SW 1271 (cell line): ENCODE data around the gene PLG.
A peak's percentile ranks its signal among the peaks of the same experiment; 100 is the strongest.
"Not testable (repeated sequence)": the region's sequence is repeated elsewhere in the genome, so short reads cannot be mapped to it uniquely, and the experiment has no call there.

Experiments
- DNase-seq, 2 experiments: peaks; one replicate each; lab custom pipeline; 2025; lab: John Stamatoyannopoulos, UW

PLG gene

DNA sequence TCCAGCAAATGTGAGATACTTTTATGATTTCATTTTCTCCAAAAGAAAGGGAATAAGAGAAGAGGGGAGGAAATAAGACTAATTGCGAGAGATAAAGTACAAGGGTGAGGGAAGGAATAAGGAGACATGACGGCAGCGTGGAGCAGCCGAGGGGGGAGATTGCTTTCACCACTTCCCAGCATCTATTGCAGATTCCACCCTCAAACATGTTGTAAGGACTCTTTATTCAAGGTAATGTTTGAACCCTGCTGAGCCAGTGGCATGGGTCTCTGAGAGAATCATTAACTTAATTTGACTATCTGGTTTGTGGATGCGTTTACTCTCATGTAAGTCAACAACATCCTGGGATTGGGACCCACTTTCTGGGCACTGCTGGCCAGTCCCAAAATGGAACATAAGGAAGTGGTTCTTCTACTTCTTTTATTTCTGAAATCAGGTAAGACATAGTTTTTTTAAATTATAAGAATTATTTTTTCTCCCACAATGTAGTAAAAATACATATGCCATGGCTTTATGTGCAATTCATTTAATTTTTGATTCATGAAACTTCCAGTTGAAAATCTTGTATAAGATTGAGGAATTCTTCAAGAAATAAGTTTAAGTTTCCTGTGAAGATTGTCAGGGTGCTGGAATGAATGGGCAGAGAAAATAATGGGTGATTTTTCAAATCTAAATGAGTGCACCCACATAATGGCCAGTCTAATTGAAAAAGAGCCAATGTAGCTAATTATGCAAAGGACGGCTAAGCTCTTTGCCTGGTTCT is at the start of gene PLG:
PLG (plus strand) TSS at position 327 of the 763 bp plus-strand sequence; CDS start at position 388, 61 bp downstream.
- not testable (repeated sequence) for DNase-seq

DNA sequence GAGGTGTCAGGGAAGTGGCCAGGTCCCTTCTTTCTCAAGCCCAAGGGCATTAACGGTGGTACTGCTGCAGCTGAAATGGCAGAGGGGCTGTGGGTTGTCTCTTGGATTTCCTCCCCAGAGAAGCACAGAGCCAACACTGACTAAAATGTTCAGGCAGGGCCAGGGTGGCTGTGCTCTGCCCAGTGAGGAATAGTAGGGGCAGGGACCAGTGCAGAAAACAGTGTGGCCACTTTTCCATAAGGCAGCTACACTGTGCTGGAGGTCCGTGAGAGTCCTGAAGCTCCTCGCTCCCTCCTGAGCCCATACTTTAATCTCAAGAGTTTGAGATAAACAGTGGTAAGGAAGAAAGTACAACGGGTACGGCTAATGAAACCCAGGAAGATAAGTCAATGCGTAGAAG is 42.5 kb upstream of the PLG start:
- DNase-seq = no peak

DNA sequence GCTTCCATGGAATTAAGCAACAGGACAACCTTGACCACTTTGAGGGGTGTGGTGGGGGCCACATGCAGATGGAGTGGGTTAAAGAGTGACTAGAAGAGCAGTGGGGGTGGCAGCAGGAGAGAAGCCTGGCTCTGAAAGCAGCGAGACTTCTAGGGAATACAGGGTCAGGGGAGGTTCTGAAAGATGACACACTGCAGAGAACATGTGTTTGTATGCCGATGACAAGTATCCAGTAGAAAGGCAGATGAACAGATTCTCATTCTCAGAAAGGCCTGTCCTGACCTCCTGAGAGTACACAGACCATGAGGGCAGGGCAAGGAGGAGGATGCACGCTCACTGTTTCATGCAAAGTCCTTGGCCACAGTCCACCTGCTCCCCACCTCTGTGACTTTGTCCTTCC is 40.8 kb upstream of the PLG start:
- no peak for DNase-seq

DNA sequence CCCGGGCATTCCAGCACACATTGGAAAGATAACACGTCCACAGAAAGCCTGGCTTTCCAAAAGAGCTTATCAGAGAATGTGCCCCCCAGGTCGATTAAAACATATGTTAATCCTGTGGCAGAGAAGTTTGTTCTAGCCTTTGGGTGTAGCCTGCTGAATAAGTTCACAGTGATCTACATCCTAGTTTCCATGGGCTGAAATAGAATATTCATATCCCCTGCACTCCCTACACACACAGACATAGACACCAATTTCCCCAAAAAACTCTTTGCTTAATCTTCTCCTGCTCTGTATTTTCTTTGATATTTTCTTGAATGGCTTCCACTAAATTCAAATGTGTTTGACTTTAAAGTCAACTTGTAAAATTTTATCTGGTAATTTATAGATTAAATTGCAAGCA is 39.6 kb upstream of the PLG start:
- no peak for DNase-seq

DNA sequence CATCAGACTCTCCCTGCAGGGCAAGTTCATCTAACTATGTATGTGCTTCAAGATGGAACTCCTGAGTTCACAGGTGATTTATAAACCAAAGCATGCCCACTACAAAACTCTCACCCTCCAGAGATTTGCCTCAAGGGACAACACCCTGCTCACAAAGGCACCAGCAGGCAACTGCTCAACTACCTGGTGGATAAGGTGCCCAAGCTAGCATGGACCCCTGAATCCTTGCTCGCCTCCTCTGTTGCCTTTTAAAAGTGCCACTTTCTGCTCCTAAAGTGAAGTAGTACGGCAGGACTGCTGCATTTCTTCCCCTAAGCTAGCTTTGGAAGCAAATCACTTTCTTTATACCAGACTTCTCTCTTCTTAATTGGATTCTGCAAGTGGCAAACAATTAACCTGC is 39.2 kb upstream of the PLG start:
- DNase-seq = no peak

DNA sequence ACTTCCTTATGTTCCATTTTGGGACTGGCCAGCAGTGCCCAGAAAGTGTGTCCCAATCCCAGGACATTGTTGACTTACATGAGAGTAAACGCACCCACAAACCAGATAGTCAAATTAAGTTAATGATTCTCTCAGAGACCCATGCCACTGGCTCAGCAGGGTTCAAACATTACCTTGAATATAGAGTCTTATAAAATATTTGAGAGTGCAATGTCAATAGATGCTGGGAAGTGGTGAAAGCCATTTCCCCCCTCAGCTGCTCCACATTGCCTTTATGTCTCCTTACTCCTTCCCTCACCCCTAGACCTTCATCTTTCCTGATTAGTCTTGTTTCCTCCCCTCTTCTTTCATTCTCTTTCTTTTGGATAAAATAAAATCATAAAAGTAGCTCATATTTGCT is 37.8 kb upstream of the PLG start, which contains the start of gene LPA:
LPA (minus strand) TSS at position 78 of the 400 bp plus-strand sequence; CDS start at position 17, 61 bp downstream.
- DNase-seq = not testable (repeated sequence)

DNA sequence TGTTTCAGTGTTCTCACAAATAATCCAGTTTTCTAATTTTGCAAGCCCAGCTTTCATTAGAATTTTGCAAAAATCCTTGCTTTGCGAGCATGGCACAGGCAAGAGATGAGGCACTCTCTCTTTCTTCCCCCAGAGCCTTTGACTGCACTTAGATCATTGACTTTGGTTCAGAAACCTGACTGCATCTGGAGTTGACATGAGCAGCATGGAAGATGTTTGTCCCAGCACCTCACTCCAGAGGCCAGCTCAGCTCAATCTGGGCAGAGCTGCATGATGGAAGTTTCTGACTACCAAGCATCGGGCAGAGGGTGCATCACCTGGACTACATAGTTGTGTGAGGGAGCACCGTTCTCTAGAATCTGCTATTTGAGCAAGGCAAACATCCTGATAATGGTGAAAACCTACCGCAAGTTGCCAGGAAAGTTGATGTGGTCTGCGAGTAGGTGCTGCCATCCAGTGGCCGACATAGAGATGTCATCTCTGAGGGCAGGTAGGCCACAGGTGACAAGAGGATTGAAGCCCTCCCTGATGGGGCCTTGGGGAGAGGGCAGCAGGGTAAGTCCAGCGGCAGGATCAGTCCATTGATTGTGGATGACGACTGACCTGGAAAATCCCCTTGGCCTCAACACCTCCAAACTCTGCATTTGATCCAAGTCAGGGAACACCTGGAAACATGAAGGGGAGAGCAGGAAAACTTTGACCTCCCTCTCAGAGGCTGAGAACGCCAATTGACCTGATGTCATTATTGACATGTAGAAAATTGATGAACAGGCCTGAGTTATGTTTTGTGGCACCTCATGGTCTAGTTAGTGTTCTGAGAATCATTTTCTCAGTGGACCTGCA is 34.2 kb upstream of the PLG start:
- peak in 1 of 2 experiments; percentile 9 for DNase-seq

DNA sequence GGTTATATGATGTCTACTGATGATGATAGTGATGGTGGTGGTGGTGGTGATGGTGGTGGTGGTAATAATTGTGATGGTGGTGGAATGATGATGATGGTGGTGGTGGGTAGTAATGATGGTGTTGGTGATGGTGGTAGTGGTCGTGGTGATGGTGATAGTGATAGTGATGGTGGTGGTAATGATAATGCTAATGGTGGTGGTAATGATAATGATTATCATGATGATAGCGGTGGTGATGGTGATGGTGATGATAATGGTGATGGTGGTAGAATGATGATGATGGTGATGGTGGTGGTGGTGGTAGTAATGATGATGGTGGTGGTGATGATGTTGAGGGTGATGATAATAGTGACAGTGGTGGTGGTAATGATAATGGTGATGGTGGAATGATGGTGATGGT is 33.5 kb upstream of the PLG start:
- no peak for DNase-seq

DNA sequence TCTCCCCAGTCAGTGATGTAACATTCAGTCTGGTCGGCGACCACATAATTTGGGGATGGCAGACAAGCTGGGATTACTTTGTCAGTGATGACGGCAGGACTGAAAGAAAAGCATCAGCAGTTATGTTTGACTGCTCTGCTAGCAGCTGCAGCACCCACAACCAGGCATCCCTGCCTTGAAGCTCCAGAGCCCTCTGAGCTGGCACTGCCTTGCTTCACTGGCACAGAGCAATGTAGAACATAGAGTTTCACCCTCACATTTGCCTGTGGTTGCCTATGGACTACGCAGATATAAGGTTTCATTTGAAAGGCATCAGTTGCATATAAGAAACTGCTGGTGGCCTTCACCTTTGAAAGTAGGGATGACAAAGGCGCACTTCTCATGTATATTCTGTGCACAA is 25.6 kb upstream of the PLG start:
- not testable (repeated sequence) for DNase-seq

DNA sequence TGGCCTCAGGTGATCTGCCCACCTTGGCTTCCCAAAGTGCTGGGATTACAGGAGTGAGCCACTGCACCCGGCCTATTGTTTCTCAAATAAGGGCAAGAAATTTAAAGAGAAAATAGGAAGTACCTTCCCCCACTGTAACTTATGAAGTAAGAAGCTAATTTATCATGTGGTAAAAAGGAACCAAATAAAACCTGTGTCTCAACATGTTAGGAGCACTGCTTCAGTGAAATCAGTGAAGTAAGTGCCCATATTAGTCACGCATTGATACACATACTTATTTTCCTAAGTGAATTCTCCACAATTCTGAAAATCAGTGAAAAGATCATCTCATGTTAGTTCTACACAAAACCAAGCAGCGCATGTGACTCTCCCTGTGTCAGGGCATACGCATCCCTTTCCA is 23.8 kb upstream of the PLG start:
- DNase-seq = no peak

DNA sequence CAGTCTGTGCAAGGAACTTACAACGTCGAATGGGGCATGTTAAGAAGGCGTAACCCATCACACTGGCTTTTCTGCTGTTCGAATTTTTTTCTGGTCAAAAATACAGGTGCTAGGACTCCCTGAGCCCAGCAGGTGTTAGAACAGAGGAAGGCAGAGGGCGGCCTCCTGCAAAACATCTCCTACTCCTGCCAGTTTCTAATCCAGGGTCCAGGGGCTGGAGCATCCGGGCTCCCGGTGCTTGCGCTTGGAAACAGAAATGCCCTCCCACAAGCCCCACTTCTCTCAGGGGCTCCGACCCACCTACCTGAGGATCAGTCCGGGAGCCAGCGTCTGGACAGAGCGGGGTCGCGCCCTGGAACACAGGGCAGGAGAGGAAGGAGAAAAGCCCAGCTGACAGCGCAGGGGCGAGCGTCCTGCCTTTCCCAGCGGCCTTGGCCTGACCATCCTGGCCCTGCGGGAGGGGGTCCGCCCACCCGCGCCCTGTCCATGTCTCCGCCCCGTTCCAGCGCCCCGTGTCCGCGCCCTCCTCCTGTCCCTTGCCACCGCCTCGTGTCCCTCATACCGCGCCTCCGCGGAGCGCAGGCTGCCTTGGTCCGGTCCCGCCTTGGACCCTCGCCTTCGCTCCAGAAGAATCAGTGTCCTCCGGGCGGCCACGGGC is 23.2 kb upstream of the PLG start:
- no peak for DNase-seq

DNA sequence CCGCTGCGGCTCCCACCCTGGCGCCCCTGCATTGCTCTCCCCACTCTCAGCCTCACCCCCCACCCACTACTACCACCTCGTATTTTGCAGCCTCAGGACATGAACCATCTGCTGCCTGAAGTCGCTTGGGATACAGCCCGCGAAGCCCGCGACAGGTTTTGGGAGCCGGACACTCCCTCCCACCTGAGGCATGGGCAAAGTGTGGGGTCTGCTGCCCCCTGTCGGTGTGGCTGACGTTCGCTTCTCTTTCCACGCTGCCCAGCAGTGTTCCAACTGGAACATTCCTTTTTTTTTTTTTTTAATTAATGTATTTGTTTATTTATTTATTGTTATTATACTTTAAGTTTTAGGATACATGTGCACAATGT is 22.7 kb upstream of the PLG start:
- DNase-seq = no peak

DNA sequence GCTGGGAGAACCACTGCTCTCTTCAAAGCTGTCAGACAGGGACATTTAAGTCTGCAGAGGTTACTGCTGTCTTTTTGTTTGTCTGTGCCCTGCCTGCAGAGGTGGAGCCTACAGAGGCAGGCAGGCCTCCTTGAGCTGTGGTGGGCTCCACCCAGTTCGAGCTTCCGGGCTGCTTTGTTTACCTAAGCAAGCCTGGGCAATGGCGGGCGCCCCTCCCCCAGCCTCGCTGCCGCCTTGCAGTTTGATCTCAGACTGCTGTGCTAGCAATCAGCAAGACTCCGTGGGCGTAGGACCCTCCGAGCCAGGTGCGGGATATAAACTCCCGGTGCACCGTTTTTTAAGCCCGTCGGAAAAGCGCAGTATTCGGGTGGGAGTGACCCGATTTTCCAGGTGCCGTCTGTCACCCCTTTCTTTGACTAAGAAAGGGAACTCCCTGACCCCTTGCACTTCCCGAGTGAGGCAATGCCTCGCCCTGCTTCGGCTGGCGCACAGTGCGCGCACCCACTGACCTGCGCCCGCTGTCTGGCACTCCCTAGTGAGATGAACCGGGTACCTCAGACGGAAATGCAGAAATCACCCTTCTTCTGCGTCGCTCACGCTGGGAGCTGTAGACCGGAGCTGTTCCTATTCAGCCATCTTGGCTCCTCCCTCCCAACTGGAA is 16.8 kb upstream of the PLG start:
- DNase-seq = not testable (repeated sequence)

DNA sequence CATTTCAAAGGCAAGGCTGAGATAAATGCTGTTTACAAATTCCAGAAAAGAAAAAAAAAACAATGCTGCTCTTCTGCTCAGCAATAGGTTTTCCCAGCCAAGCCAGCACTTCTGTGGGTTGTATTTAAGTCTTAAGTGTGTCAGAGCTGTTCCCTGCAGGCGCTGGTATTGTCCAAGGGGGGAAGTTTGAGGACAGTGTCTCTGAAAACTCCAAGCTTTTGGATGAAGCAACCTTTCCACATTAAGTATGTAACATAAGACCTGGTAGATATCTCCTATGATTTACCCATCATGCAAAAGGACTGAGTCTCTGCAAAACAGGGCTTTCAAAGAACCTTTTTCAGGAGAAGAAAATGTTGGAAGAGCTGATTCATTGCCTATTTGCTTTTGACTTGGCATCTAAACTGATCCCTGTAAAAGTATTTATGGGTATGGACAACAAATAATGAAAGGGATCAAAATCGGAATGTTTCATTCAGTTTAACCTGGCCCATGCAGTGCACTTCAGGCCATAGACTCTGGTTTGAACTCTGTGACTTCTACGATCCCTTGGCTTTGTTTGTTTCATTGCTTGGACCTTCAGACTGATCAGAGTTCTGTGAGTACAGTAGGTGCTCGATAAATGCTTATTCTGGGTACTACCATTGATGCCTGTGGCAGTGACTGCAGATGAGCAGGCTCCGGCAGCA is 16.1 kb upstream of the PLG start:
- no peak for DNase-seq

DNA sequence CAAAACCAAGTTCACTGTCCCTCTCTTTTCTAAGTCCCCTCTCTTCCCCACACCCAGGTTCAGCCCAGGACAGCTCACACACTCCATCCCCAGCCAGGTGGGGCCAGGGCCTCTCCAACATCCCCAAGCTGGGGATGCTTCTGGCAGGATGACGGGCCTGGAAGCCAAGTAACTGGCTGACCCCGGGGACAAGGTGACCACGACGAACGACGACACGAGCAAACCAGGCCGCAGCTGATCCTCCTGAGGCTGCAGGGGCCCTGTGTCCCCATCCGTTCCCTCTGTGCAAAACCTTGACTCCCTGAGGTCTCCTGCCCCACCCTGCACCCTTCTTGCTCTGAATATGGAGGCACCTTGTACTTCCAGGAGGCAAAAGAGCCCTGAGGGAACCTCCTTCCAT is 11.6 kb upstream of the PLG start:
- no peak for DNase-seq

DNA sequence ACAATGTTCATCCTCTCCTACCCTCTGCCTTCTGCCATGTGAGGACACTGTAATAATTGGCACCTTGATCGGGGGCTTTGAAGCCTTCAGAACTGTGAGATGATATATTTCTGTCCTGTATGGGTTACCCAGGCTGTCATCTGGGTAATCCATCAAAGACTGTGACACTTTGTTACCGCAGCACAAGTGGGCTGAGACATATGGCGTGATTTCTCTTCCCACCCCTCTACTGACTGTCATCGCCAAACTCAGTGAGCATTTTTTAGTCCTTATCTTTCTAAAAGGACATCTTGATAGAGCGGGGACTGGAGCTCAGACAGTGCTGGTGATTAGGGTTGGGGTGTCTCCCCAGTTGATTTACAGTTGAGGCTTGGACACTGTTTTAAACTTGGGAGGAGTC is 10.4 kb upstream of the PLG start:
- no peak for DNase-seq

DNA sequence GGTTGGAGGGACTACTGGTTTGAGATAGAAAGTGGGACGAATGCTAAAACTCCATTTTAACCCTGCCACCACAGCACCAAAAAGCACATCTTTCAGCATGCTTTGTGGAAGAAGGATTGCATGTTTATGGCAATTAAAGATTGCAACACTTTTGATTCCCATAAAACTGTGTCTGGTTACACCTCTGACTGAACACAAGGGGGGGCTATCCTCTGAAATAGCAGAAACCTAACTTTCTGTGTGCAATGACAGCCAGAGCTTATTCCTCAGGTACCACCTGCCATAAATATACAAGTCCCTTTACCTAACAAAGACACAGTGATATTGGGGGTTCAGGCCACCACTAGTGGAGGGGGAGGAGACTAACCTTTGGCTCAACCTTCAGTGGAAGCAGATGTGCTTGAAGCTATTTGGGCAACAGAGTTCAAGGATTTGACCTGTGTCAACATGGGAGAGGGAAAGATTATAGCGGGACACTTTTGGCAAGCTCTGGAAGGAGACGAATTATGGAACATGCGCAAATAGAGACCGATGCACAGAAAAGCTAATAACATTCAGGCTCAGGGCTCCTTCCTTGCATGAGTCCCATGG is 9.6 kb upstream of the PLG start:
- no peak for DNase-seq

DNA sequence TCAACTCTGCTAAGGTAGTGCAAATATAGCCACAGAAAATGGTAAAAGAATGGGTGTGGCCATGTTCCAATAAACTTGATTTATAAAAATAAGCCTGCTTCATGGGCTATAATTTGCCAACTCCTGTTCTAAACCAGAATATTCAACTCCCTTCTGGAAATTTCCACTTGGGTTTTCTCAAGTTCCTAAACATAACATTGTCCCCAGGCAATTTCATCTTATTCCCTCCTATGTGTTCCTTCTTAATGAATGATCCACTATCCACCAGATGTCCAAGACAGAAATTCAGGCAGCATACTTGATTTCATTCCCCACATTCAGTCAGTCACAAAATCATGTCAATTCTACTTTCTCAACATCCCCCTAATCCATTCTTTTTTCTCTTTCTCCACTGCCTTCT is 7.0 kb upstream of the PLG start:
- DNase-seq = not testable (repeated sequence)

DNA sequence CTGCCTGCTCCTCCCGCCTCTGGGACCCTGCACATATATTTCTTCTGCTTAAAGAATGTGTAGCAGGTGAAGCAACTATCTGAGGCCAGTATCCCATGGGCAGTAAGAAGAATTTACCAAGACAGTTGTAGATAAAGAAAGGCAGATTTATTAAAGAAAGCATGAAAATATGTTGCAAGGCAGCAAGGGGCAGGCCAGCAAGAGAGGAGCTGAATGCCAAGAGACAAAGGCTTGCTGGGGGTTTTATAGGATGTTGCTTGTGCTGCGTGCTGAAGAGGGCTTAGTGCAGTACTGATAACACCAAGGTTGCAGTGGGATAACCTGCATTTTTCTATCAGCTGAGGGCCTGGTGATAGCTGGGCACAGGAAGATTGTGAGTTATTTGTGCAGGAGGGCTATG is 6.4 kb upstream of the PLG start:
- DNase-seq = not testable (repeated sequence)

DNA sequence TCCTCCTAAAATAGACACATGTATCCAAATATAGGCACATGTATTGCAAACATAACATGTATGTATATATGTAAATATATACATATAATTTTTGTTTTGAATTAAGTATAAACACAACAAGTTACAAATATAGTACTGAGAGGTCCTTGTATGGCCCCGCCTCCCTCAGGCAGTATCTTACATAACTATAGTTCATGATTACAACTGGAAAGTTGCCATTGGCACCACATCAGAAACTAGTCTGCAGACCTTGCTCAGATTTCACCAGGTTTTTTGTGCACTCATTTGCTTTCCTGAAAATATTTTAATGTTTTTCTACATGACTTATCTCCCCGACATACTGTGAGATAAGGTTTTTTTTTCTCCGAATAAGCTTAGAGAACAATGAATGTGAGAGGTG is 5.2 kb upstream of the PLG start:
- DNase-seq = not testable (repeated sequence)

DNA sequence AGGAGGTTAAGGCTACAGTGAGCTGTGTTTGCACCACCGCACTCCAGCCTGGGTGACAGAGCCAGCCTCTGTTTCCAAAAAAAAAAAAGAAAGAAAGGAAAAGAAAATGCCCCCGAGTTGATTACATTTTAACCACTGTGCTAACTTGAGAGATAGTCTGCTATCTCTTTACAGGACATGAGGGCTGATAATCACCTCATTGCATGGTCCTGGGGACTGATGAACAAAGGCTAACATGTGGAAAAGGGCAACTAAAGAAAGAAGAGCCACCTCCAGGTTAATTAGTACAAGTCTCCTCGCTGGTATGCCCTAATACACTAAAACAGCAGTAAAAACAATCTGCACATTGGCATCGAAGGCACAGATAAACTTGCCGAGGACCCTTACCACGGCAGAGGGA is 4.2 kb upstream of the PLG start:
- no peak for DNase-seq
